H1 (cell line): Measurements from ENCODE around the gene ARHGEF40. TPM values are rescaled to one million over a fixed set of nuclear protein-coding genes. Genes with fewer than 3 reads are reported as not detected.

ENCODE experiments used
- CTCF ChIA-PET: fragments of 300-600 bp; sonication (Branson Sonifier 250); formaldehyde crosslinking; loops from one replicate; lab custom pipeline; 2021; ENCODE audit not compliant: partially characterized antibody; lab: Charles Lee
- POLR2A ChIA-PET: fragments of 300-600 bp; sonication (Branson Sonifier 250); formaldehyde crosslinking; loops from one replicate; lab custom pipeline; 2021; ENCODE audit warnings: inconsistent platforms; ENCODE audit not compliant: partially characterized antibody; lab: Charles Lee
- DNase-seq, 2 experiments: peaks; one replicate each; pipeline versions ENCODE4 v3.0.0 to v3.0.0-alpha.2; 2010 to 2022; ENCODE audit warnings: low spot score in 2 of 2, low read depth in 1 of 2, mixed read lengths in 1 of 2
- FAIRE-seq: peaks from 2 replicates; lab custom pipeline; 2011; peaks lifted over from hg19 to GRCh38; lab: Jason Lieb, UNC
- H2AFZ ChIP-seq: 2 replicates; pipeline ENCODE4 v1.8.1; 2012; ENCODE audit warnings: low read length, inconsistent platforms
- H2AK5ac ChIP-seq: 2 replicates; pipeline ENCODE4 v1.6.1; 2013; ENCODE audit warnings: low read depth, low read length
- H2BK120ac ChIP-seq: replicated peaks from 2 replicates; pipeline ENCODE3; 2013; ENCODE audit warnings: low read depth, low read length, inconsistent platforms
- H2BK12ac ChIP-seq: 2 replicates; pipeline ENCODE4 v1.6.1; 2013; ENCODE audit warnings: low read depth, low read length
- H2BK15ac ChIP-seq: 2 replicates; pipeline ENCODE4 v1.6.1; 2013; ENCODE audit warnings: low read length
- H2BK20ac ChIP-seq: 2 replicates; pipeline ENCODE4 v1.6.1; 2013; ENCODE audit warnings: low read length
- H2BK5ac ChIP-seq: 2 replicates; pipeline ENCODE4 v1.6.1; 2013; ENCODE audit warnings: low read depth, low read length
- H3K14ac ChIP-seq: 2 replicates; pipeline ENCODE4 v1.6.1; 2013; ENCODE audit warnings: inconsistent platforms; ENCODE audit not compliant: insufficient read length
- H3K18ac ChIP-seq: 2 replicates; pipeline ENCODE4 v1.6.1; 2013; ENCODE audit warnings: low read length; ENCODE audit errors: extremely low read depth
- H3K23ac ChIP-seq: 2 replicates; pipeline ENCODE4 v1.6.1; 2013; ENCODE audit warnings: inconsistent platforms; ENCODE audit not compliant: insufficient read length
- H3K23me2 ChIP-seq: 2 replicates; pipeline ENCODE4 v1.6.1; 2013; ENCODE audit warnings: low read depth, low read length
- H3K27ac ChIP-seq: 2 replicates; pipeline ENCODE4 v1.6.1; 2011; ENCODE audit warnings: low read depth, low read length, inconsistent platforms
- H3K27me3 ChIP-seq, 4 experiments: replicated peaks in 1 of 4; 1 replicate in 1 of 4; 2 replicates in 3 of 4; pipeline versions ENCODE4 v1.6.1 to v1.8.1; 2011 to 2013; ENCODE audit warnings: low read length in 3 of 4, mild to moderate bottlenecking in 3 of 4, inconsistent platforms in 2 of 4, mixed read lengths in 2 of 4, moderate library complexity in 1 of 4; ENCODE audit not compliant: control insufficient read depth in 3 of 4, insufficient read depth in 3 of 4; ENCODE audit errors: extremely low read depth in 1 of 4
- H3K36me3 ChIP-seq, 4 experiments: 2 replicates each; pipeline versions ENCODE4 v1.6.1 to v1.8.1; 2011 to 2013; ENCODE audit warnings: mild to moderate bottlenecking in 4 of 4, low read length in 3 of 4, moderate library complexity in 2 of 4, control low read depth in 1 of 4, inconsistent platforms in 1 of 4; ENCODE audit not compliant: insufficient read depth in 4 of 4, control insufficient read depth in 2 of 4
- H3K4ac ChIP-seq: replicated peaks from 2 replicates; pipeline ENCODE3; 2013; ENCODE audit warnings: low read length, low read depth, mixed read lengths, inconsistent platforms; ENCODE audit not compliant: insufficient read length
- H3K4me1 ChIP-seq, 4 experiments: replicated peaks in 1 of 4; 1 replicate in 1 of 4; 2 replicates in 3 of 4; pipeline versions ENCODE4 v1.6.1 to v1.8.1; 2011 to 2013; ENCODE audit warnings: low read length in 3 of 4, inconsistent platforms in 2 of 4, mixed read lengths in 1 of 4; ENCODE audit not compliant: insufficient read depth in 4 of 4, control insufficient read depth in 3 of 4
- H3K4me2 ChIP-seq, 2 experiments: 2 replicates each; pipeline versions ENCODE4 v1.6.1 to v1.8.1; 2011 to 2013; ENCODE audit warnings: low read depth in 2 of 2, low read length in 2 of 2, control low read depth in 1 of 2, inconsistent platforms in 1 of 2, mild to moderate bottlenecking in 1 of 2; ENCODE audit not compliant: insufficient read depth in 1 of 2
- H3K4me3 ChIP-seq, 4 experiments: fragments of 200-600, 300-600 bp in 1 of 4; sonication (generic), shearing (Covaris generic), sonication (Bioruptor Twin) in 1 of 4; 2 replicates each; pipeline versions ENCODE4 v1.5.1 to v1.8.1; 2011 to 2016; ENCODE audit warnings: low read length in 4 of 4, low read depth in 3 of 4, control low read depth in 2 of 4, inconsistent platforms in 2 of 4, mild to moderate bottlenecking in 2 of 4, mixed read lengths in 1 of 4, moderate library complexity in 1 of 4; ENCODE audit not compliant: insufficient read depth in 2 of 4; ENCODE audit errors: extremely low read depth in 1 of 4
- H3K56ac ChIP-seq: replicated peaks from 2 replicates; pipeline ENCODE3; 2013; ENCODE audit warnings: low read depth, mild to moderate bottlenecking, mixed read lengths, low read length, inconsistent platforms; ENCODE audit not compliant: insufficient read length
- H3K79me1 ChIP-seq: 2 replicates; pipeline ENCODE4 v1.6.1; 2013; ENCODE audit warnings: low read depth, low read length, control low read depth
- H3K79me2 ChIP-seq, 2 experiments: 2 replicates each; pipeline versions ENCODE4 v1.6.1 to v1.8.1; 2012 to 2013; ENCODE audit warnings: low read length in 2 of 2, mild to moderate bottlenecking in 2 of 2, inconsistent platforms in 1 of 2; ENCODE audit not compliant: insufficient read depth in 2 of 2, control insufficient read depth in 1 of 2
- H3K9ac ChIP-seq, 4 experiments: replicated peaks in 1 of 4; 1 replicate in 1 of 4; 2 replicates in 3 of 4; pipeline versions ENCODE4 v1.6.1 to v1.8.1; 2011 to 2013; ENCODE audit warnings: low read depth in 3 of 4, low read length in 3 of 4, control low read depth in 2 of 4, mild to moderate bottlenecking in 2 of 4, moderate library complexity in 2 of 4, inconsistent platforms in 1 of 4; ENCODE audit errors: extremely low read depth in 1 of 4
- H3K9me3 ChIP-seq, 2 experiments: 2 replicates each; pipeline versions ENCODE4 v1.6.1 to v1.8.1; 2012 to 2013; ENCODE audit warnings: mild to moderate bottlenecking in 2 of 2, moderate library complexity in 2 of 2, control low read depth in 1 of 2, inconsistent platforms in 1 of 2, low read depth in 1 of 2, low read length in 1 of 2, mixed read lengths in 1 of 2; ENCODE audit not compliant: insufficient read depth in 2 of 2
- H4K20me1 ChIP-seq, 2 experiments: replicated peaks in 1 of 2; 2 replicates each; pipeline versions ENCODE3 to v1.8.1; 2011 to 2013; ENCODE audit warnings: inconsistent platforms in 2 of 2, low read length in 2 of 2, mild to moderate bottlenecking in 1 of 2; ENCODE audit not compliant: insufficient read depth in 2 of 2, control insufficient read depth in 1 of 2
- H4K5ac ChIP-seq: 2 replicates; pipeline ENCODE4 v1.6.1; 2013; ENCODE audit warnings: low read length, low read depth, mixed read lengths, inconsistent platforms; ENCODE audit not compliant: insufficient read length
- H4K8ac ChIP-seq: 2 replicates; pipeline ENCODE4 v1.8.0; 2013; ENCODE audit warnings: mild to moderate bottlenecking, moderate library complexity, low read length, inconsistent platforms; ENCODE audit not compliant: insufficient read depth; ENCODE audit errors: extremely low read depth
- H4K91ac ChIP-seq: replicated peaks from 2 replicates; pipeline ENCODE3; 2013; ENCODE audit warnings: low read length, mixed read lengths, inconsistent platforms; ENCODE audit not compliant: insufficient read length
- ASH2L ChIP-seq: fragments of 200-600, 300-600 bp; sonication (generic); IDR thresholded peaks from one replicate; pipeline ENCODE4 v1.7.1; 2017; ENCODE audit warnings: low read length
- EZH2 ChIP-seq: fragments of 200-600 bp; sonication (generic); IDR thresholded peaks from 2 replicates; pipeline ENCODE4 v1.7.1; 2012; ENCODE audit warnings: low read depth, mild to moderate bottlenecking, moderate library complexity, low read length, inconsistent platforms; ENCODE audit not compliant: severe bottlenecking
- KDM5A ChIP-seq: fragments of 200-600 bp; IDR thresholded peaks from 2 replicates; pipeline ENCODE4 v1.7.1; 2012; ENCODE audit warnings: mild to moderate bottlenecking, low read length, inconsistent platforms, mixed read lengths
- NRF1 ChIP-seq: IDR thresholded peaks from 2 replicates; pipeline ENCODE4 v1.6.1; 2011; ENCODE audit warnings: mild to moderate bottlenecking, low read depth, low read length, improper control_type of control experiment
- PHF8 ChIP-seq: fragments of 200-600 bp; sonication (generic); conservative IDR thresholded peaks from 2 replicates; pipeline ENCODE4 v1.7.1; 2012; ENCODE audit warnings: low read depth, mild to moderate bottlenecking, inconsistent platforms, low read length, moderate library complexity
- RAD21 ChIP-seq, 2 experiments: IDR thresholded peaks in 1 of 2; conservative IDR thresholded peaks in 1 of 2; 2 replicates each; pipeline ENCODE4 v1.6.1; 2011; ENCODE audit warnings: low read depth in 2 of 2, low read length in 2 of 2, improper control_type of control experiment in 1 of 2, inconsistent platforms in 1 of 2, mild to moderate bottlenecking in 1 of 2, moderate library complexity in 1 of 2
- RXRA ChIP-seq: IDR thresholded peaks from 2 replicates; pipeline ENCODE4 v1.6.1; 2011; ENCODE audit warnings: low read depth, mild to moderate bottlenecking, low read length, moderate library complexity; ENCODE audit not compliant: insufficient read depth
- ZNF274 ChIP-seq: IDR thresholded peaks from 2 replicates; pipeline ENCODE4 v1.7.0; 2012; ENCODE audit warnings: low read length, borderline replicate concordance; ENCODE audit errors: extremely low read depth
- WGBS, 2 experiments: shearing (Covaris generic) in 1 of 2; methylation state at CpG; one replicate each; pipeline versions ENCODE4 v1.1.6 to v1.1.7; 2013 to 2015; ENCODE audit warnings: low lambda C conversion rate in 2 of 2, mixed read lengths in 2 of 2, inconsistent platforms in 1 of 2, low coverage in 1 of 2, missing lambda C conversion rate in 1 of 2; ENCODE audit not compliant: insufficient replicate concordance in 2 of 2, insufficient coverage in 1 of 2, insufficient read length in 1 of 2; ENCODE audit errors: extremely low coverage in 1 of 2, missing lambda C conversion rate in 1 of 2; 5-methylcytosine and 5-hydroxymethylcytosine counted together
- polyA plus RNA-seq, 7 experiments: library from polyadenylated mRNA; depleted of rRNA in 3 of 7; stranded (reverse) in 5 of 7; unstranded in 2 of 7; fragments of >200 nt in 5 of 7; fragments of 200-250 nt in 2 of 7; gene quantifications; 1 replicate in 5 of 7; 2 replicates in 1 of 7; 4 replicates in 1 of 7; pipeline versions ENCODE4 v1.2.1 to v1.2.3, GENCODE V29; 2011 to 2013; ENCODE audit warnings: missing spikeins in 2 of 7, mixed read lengths in 2 of 7
- total RNA-seq: library from RNA; stranded (reverse); fragmentation: NEBNext Ultra II Directional; extraction: Animal tissue kit (Norgen Biotek cat#: 25700); gene quantifications from 2 replicates; pipeline ENCODE4 v1.2.1, GENCODE V29; 2021
- TF ChIP-seq, protein P1 (sequence below): IDR thresholded peaks from 2 replicates; pipeline ENCODE4 v1.6.1; 2012; ENCODE audit warnings: inconsistent platforms

The ARHGEF40 gene
- total and polyA plus RNA-seq, 2 of the 8 experiments (the other 6 are each of a cell fraction or from before 2014, with no cell fraction given) = 53.1 to 101 TPM

GRCh38 chr14:21078726-21079125, 8.6 kb downstream of the ARHGEF40 start:
- Histone ChIP-seq H4K8ac (no peak overlapping the region), H2AFZ (no peak overlapping the region), H2BK15ac (no peak overlapping the region), H3K79me2 (no peaks in the 10 kb centered on the region), H3K27me3 (no peaks in the 10 kb centered on the region), H2BK120ac (no peak overlapping the region), H3K27ac (no peak overlapping the region), H3K14ac (no peak overlapping the region), H4K91ac (no peak overlapping the region), H3K23me2 (no peaks in the 10 kb centered on the region), H3K9ac (no peak overlapping the region), H3K23ac (no peak overlapping the region), H3K36me3 (peaks cover 45 to 90% (median 71%) of the 10 kb centered on the region in 4 experiments), H4K20me1 (peaks cover 2 to 7% of the 10 kb centered on the region in 2 experiments), H3K79me1 (peaks cover 2% of the 10 kb centered on the region), H3K18ac (no peak overlapping the region), H4K5ac (no peak overlapping the region), H3K9me3 (no peaks in the 10 kb centered on the region), H3K4me2 (no peak overlapping the region), H3K4me3 (no peak overlapping the region), H2BK12ac (no peak overlapping the region), H3K4ac (no peak overlapping the region), H2AK5ac (no peak overlapping the region), H2BK20ac (no peak overlapping the region), H3K56ac (no peak overlapping the region), H2BK5ac (no peak overlapping the region), H3K4me1 (no peaks in the 10 kb centered on the region)
- ChIA-PET POLR2A (interaction anchor here (1.0 to 12.4 kb wide), 7 partner anchors 3 to 59 kb away, joined by 3 to 245 read pairs (median 3); partner anchors contain the start of gene ARHGEF40), CTCF (interaction anchor here (2.5 to 8.6 kb wide), 5 partner anchors 11 to 64 kb away, joined by 11 to 72 read pairs (median 25); no protein-coding TSS in a partner anchor)
- WGBS, 2 experiments = 84% methylated on average over 10 of the region's 10 CpGs; no CpG with 5 or more reads in 1 of the 2 experiments
- TF ChIP-seq PHF8 = no peak
- TF ChIP-seq NRF1 = no peak
- no peak for TF ChIP-seq RAD21 (IDR thresholded peaks at IDR 0.05 in 1 of 2, conservative IDR thresholded peaks at IDR 0.05 in 1 of 2; ENCODE audit: low read depth in 2 of 2, low read length in 2 of 2)
- no peak for TF ChIP-seq KDM5A
- TF ChIP-seq RXRA = no peak
- TF ChIP-seq ASH2L = no peak
- TF ChIP-seq EZH2 = no peak
- TF ChIP-seq, protein P1, sequence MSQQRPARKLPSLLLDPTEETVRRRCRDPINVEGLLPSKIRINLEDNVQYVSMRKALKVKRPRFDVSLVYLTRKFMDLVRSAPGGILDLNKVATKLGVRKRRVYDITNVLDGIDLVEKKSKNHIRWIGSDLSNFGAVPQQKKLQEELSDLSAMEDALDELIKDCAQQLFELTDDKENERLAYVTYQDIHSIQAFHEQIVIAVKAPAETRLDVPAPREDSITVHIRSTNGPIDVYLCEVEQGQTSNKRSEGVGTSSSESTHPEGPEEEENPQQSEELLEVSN = no peak
- TF ChIP-seq ZNF274 = no peak
- FAIRE-seq (no peak), DNase-seq (no peak)
